Thyroid gland (tissue), 4 donors: ENCODE data around the gene KRT36.

Experiments
- POLR2A ChIP-seq, 2 donors: fragments of 450-650 bp; IDR thresholded peaks; one replicate each; pipeline ENCODE4 v1.6.1; 2017; ENCODE audit warnings: antibody characterized with exemption in 2 of 2, mild to moderate bottlenecking in 2 of 2, moderate library complexity in 1 of 2
- TF ChIP-seq, protein P1 (sequence below), 6 experiments: fragments of 200-600 bp in 3 of 6; fragments of 450-650 bp in 3 of 6; sonication (generic) in 3 of 6; IDR thresholded peaks; one replicate each; pipeline ENCODE4 v1.5.1; 2016 to 2019; ENCODE audit warnings: antibody characterized with exemption in 6 of 6, mild to moderate bottlenecking in 2 of 6, inconsistent platforms in 1 of 6, moderate library complexity in 1 of 6

DNA sequence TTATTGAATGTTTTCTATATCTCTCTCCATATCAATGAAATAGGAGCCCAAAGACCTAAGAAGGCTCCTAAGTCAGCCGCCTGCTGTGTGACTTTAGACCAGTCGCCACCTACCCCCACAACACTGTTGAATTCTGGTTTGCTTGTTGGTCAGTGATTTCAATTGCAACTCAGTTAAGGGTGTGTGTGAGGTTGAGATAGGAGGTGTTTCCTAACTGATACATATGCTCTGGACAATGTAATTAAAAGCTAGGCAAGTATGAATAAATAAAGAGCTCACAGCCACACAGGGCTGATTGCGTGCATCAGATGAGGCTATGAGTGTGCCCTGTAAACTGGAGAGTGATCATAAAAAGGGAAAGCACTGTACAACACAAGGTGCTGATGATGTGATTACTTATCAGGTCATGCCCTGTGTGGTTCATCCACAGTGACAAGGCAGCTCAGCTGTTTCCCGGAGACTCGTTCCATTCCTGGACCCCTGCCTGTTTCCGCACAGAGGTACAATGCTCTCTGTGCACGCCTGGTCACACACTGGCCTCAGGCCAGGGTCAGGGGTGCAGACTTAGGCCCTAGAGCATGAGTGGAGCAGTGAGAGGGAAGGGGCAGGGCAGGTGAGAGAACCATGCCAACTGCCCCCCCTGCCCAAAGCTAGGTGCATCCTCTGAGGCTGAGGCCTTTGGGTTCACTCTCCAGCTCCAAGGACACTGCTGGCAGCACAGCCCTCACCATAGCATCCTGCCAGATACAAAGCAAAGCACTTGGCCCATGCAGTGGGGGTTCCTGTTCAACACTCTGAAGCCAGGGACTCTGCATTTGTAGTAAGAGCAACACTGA is 5.5 kb downstream of the KRT36 start:
- TF ChIP-seq, protein P1, sequence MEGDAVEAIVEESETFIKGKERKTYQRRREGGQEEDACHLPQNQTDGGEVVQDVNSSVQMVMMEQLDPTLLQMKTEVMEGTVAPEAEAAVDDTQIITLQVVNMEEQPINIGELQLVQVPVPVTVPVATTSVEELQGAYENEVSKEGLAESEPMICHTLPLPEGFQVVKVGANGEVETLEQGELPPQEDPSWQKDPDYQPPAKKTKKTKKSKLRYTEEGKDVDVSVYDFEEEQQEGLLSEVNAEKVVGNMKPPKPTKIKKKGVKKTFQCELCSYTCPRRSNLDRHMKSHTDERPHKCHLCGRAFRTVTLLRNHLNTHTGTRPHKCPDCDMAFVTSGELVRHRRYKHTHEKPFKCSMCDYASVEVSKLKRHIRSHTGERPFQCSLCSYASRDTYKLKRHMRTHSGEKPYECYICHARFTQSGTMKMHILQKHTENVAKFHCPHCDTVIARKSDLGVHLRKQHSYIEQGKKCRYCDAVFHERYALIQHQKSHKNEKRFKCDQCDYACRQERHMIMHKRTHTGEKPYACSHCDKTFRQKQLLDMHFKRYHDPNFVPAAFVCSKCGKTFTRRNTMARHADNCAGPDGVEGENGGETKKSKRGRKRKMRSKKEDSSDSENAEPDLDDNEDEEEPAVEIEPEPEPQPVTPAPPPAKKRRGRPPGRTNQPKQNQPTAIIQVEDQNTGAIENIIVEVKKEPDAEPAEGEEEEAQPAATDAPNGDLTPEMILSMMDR (IDR thresholded peaks at IDR 0.05): no peak
- TF ChIP-seq POLR2A (IDR thresholded peaks at IDR 0.05): no peak
